ENCODE measurements around the gene DENND5B.
A peak's percentile ranks its signal among the peaks of the same experiment; 100 is the strongest.
"Not testable (repeated sequence)": the region's sequence is repeated elsewhere in the genome, so short reads cannot be mapped to it uniquely, and the experiment has no call there.

The DENND5B gene

DNA sequence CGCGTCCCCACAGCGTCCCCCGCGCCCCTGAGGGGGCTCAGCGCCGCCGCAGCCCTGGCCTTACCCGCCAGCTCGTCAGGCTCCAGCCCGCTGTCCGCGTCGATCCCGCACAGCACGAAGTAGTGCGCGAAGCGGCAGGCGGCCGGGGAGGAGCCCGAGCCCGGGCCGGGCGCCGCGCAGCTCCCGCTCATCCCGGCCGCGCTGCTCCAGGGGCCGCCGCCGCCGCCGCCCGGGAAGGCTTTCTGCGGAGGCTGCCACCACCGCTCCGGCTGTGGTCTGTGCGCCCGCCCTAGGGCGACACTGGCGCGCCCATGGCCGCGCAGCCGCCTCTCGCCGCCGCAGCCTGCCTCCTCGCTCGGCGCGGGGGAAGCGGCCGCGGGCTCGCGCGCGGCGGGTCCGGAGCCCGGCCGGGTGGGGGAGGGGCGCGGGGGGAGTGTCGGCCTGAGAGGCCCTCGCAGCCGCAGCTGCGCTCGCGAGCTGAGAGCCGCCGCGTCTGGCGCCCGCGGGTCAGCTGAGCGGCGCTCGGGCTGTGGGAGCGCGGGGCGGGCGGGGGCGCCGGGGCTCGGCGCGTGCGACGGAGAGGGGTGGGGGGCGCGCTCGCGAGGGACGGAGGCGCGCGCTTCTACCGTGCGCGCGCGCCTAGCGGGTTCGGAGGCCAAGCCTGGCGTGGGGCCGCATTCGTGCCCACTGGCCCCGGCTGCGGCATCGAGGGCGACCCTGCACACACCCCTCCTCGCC lies at the start of gene DENND5B:
DENND5B (minus strand) TSS at position 495 of the 738 bp plus-strand sequence; CDS start at position 191, 304 bp downstream.
- peak; percentile 56 for DNase-seq

DNA sequence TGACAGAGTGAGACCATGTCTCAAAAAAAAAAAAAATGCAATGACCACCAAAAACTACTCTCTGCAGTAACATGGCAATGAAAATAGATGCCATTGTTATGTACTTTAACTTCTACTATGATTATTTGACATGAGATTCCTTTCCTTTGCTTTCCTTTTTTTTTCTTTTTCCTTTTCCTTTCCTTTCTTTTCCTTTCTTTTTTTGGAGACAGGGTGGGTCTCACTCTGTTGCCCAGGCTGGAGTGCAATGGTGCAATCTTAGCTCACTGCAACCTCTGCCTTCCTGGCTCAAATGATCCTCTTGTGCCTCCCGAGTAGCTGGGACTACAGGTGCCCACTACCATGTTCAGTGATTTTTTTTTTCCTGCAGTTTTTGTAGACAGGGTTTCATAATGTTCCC lies 43.7 kb upstream of the DENND5B start:
- no peak for DNase-seq

DNA sequence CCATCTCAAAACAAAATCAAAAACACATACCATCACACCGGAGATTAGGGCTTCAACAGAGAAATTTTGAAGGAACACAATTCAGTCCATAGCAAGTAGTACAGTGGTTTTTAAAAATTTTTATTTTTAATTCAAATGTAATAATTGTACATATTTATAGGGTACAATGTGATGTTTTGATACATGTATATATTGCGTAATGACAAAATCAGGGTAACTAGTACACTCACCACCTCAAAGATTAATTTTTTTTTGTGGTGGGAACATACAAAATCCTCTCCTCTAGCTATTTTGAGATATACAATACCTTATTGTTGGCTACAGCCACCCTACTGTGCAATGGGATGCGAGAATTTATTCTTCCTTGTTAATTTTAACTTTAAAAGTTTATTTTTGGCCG lies 42.5 kb upstream of the DENND5B start:
- no peak for DNase-seq

DNA sequence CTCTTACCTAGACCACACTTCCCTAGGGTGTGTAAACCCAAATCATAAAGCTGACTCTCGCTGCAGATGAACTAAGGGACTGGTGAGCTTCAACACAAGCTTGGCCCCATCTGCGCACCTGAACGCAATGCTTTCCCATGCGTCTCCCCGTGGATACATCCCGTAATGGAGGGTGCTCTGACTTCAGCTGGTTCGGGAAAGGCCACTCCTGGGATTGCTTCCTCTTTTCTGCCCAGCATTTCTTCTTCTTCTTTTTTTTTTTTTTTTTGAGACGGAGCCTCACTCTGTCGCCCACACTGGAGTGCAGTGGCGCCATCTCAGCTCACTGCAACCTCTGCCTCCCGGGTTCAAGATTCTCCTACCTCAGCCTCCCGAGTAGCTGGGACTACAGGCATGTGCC lies 40.9 kb upstream of the DENND5B start:
- DNase-seq, result no peak

DNA sequence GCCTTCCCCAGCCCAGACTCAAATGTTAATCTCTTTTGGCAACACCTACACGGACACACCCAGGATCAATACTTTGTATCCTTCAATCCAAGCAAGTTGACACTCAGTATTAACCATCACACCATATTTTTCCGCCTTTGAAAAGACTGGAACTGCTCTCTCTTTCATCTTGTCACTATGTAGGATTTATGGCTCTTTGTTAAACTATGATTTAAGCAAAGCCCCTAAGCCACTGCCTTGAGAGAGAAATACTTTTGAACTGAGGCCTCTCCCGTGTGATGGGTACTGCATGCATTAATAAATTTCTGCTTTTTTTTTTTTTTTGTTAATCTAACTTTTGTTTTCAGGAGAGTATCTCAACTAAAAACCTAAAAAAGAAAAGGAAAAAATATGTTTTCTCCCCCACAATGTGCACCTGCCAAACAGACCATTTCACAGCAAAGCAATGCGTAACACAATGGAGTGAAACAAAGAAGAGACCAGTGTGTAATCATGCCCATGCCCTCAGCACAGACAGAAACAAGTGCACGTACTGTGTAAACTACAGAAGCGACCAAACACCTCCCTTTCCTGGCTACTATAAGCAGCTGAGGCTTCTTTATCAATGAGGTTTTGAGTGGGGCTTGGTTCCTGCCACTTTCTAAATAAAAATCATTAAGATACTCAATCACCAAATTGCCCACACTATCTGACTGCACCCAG lies 40.2 kb upstream of the DENND5B start:
- DNase-seq, result no peak

DNA sequence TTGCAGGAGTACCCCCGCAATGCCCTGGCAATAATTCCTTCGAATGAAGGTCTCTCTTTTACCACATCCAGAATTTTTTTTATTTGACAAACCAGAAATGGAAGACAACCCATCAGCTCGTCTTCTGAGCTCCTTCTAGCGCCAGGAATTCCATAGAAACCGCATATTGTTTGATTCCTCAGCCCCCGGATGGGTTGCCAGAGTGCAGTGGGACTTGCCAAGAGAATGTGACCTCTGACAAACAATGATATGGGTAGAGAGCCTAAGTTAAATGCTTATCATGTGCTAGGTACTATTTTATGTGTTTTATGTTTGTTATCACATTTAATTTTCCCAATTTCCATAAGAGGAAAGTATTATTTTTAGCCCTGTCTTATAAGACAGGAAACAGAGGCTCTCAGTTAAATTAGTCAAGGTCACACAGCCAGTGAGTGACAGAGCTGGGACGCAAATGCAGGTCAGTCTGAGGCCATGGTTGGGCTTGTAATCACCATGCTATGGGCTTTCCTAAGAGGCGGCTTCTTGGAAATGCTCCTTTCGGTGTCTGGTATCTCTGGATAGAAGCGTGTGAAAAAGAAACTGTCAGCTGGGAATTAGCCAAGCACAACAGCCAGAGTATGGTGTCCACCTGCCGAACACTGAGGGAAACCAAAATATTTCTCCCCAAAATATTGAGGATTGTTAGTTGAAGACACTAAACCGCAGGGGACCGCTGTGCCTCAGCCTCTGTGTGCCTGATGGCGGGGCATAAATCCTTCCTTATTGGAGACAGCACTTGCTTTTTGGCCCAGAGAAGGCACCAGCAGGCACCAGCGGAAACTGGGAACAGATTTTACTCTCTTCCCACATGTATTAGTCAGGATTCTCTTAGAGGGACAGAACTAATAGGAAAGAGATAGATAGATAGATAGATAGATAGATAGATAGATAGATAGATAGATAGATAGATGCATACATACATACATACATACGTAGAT lies 39.1 kb upstream of the DENND5B start:
- DNase-seq, result no peak

DNA sequence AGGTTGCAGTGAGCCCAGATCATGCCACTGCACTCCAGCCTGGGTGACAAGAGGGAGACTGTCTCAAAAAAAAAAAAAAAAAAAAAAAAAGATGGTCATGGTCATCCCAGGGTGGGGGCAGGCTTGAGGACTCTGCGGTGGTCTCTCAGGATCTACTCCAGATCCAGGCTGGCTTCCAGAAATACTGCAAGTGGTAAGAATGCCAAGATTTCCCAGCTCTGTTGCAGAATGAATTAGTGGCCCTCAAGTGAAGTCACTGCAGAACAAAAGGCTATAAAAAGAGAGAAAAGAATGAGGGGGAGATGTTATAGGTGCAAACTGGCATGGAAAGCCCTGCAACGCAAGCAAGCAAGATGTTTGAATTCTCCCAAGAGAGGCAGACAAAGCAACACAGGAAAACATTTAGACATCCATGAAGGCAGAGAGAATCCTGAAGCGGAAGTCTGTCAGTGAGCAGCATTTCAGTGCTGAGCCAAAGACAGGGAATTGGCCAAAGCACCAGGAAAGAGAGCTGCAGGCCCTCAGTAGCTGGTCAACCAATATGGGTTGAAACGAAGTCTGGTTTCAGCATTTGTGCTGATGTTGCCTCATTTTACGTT lies 36.6 kb upstream of the DENND5B start:
- DNase-seq, result no peak

DNA sequence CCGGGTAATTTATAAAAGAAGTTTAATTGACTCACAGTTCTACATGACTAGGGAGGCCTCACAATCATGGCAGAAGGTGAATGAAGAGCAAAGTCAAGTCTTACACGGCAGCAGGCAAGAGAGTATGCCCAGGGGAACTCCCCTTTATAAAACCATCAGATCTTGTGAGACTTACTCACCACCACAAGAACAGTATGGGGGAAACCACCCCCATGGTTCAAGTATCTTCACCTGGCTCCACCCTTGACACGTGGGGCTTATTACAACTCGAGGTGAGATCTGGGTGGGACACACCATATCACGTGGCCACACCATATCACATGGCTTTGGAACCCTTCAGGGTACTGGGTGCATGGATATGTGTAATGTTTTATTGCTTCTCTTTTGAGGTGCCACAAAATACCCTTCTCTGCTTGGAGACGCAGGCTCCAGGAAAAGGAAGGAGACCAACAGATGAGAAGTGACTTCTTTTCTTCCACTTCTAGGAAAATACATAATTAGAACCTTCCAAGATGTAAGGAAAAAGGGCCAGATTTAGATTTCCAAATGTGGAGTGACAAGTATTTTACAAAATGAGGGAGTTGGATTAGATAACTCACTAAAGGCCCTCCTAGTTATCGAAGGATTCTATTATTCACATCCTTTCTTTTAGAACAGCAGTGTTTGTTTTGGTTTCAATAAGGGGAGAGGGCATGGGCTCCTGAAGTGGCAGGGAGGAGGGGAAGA lies 35.5 kb upstream of the DENND5B start:
- no peak for DNase-seq

DNA sequence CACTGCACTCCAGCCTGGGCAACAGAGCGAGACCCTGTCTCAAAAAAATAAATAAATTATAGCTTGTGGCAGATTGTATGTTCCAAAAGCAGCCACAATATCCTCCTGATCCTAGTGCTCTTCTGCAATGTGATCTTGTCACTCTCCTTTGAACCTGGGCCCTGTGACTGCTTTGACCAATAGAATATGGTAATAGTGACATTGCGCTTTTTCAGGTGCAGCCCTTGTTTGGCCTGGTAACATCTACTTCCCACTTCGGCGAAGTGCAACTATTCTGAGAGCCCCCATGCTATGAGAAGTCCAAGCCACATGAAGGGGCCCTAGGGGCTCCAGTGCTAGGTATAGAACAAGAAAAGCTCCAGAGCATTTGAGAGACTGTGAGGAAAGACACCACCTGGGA lies 31.1 kb upstream of the DENND5B start:
- no peak for DNase-seq

DNA sequence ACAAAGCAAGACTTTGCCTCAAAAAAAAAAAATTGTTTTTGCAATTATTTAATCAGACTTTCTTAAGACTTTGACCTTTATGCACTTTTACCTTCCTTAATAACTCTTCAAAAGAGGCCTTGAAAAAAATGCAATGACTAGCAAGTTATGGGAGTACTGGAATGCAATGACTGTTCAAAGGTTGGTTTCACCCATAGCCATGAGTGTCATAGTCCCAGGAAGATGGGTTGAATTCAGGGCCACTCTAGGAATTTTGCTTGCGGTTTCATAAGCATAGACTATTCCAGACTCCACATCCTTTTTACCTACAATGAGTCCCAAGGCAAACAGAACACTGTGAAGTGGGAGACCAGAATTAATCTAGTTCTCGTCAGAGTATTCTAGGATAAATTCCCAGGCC lies 29.4 kb upstream of the DENND5B start:
- DNase-seq, result no peak

DNA sequence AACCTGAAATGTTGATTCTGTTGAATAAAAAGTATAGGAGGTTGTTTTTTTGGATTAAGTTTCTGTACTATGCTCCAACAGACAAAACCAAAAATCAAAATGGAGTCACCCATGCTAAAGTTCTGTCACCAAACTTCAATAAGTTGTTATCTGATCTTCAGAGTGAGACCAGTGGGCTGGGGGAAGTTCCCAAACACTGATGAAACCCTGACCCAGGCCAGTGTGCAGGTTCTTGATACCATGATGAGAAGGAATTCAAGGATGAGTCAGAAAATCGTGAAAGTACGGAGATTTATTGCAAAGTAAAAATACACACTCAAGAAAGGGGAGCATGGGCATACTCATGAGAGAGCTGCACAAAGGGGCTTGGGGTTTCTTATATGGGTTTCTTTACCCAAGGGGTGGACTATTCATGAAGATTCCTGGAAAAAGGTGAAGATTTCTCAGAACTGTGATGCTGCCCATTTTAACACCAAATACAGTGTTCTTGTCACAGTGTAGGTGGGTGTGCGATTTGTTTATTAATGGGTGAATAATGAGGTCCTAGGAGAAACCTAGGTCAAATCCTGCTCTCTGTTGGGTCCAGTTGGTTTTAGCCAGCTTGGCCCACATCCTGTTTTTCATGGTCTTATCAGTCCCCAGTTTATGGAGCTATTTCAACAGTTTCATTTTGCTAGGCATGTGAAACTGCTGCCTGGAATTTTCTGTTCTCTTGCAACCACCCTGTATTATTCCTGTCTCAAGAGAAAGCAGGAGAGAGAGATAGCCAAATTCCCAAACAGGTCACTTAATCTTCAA lies 27.5 kb upstream of the DENND5B start:
- DNase-seq, result no peak

DNA sequence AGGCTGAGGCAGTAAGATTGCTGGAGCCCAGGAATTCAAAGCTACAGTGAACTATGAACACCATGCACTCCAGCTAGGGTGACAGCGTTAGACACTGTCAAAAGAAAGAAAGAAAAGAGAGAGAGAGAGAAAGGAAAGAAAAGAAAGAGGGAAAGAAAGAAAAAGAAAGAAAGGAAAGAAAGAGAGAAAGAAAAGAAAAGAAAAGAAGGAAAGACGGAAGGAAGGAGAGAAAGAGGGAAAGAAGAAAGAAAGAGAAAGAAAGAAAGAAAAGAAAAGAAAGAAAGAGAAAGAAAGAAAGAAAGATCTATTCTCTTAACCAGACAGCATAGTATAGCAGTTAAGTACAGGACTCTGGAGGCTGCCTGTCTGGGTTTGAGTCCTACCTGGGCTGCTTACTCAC lies 21.9 kb upstream of the DENND5B start:
- no peak for DNase-seq

DNA sequence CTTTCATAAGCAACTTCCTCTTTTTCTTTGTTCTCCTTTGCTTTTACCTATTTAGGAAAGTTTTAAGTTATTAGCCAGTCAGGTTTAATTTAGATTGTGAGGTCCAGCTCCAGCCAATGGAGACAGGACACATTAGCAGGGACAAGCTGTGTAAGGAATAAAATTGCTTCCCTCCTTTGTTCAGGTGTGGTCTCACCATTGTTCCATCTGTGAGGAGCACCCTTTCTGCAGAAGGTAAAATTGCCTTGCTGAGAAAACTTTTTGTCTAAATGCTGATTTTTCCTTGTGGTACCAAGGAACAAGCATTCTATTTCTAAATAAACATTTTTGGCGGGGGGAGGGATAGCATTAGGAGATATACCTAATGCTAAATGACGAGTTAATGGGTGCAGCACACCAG lies 17.4 kb upstream of the DENND5B start:
- DNase-seq, result not testable (repeated sequence)

DNA sequence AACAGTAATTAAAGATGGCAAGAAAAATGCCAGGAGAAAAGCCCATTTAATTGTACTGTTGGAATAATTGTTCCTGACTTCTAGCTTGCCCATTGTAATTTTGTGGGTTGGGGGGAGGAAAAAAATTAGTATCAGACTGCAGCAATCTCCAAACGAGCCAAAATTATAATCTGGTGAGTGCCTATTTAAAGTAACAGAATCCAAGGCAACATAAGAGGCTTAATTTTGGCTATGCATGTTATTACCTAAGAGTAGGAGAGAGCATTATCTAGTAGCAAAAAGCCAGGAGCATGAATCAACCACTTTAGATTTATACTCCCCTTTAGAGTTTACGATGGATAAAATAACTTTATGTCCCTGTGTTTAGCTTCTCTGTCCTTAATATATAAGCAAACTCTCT lies 14.6 kb upstream of the DENND5B start:
- DNase-seq, result no peak

DNA sequence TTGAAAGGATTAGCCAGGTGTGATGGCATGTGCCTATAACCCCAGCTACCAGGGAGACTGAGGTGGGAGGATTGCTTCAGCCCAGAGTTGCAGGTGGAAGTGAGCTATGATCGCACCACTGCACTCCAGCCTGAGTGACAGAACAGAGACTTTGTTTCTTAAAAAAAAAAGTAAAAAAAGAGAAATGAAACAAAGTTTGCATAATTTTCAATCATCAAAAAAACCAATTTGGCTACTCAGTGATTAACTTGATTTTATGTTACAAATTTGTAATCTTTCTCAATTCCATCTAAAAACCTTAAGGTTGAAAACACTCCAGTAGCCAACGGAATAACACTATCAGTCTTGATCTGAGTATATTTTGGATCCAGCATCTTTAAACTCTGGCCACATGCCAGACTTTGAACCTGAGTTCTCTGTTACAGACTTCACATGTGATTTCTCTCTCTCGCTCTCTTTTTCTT lies 12.6 kb upstream of the DENND5B start:
- DNase-seq, result no peak

DNA sequence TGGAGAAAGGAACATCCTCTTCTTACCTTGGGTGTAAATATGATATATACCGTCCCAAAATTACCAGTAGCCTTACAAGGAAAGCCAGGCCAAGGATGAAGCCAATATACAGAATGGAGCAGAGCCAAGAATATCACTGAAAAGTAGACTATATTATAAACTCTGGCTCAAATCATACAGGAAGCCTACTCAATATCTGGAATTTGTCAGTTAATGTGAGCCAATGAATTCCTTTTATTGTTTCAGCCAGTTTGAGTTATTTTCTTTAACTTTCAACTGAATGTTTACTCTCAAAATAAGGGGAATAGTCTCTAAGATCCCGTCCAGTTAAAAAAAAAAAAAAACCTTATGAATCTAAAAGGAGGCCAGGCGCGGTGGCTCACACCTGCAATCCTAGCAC lies 9.8 kb upstream of the DENND5B start:
- no peak for DNase-seq

DNA sequence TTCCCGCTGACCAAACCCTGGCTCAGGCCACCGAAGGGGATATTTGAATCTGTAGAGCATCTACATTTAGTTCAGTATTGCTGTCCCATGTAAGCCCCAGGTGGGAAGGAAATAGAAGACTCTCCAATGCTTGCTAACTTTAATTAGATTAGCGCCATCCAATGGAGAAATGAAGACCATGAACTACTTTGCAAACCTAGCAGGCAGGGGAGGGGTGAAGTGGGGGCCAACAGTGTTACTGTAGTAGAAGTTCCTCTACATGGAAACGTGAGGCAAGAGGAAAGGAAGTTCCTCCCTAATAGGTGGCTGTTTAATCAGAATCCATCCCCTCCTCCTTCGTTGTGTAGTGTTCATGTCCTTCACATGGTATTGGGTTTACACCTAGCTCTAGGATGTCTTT lies 9.3 kb upstream of the DENND5B start:
- DNase-seq, result no peak

DNA sequence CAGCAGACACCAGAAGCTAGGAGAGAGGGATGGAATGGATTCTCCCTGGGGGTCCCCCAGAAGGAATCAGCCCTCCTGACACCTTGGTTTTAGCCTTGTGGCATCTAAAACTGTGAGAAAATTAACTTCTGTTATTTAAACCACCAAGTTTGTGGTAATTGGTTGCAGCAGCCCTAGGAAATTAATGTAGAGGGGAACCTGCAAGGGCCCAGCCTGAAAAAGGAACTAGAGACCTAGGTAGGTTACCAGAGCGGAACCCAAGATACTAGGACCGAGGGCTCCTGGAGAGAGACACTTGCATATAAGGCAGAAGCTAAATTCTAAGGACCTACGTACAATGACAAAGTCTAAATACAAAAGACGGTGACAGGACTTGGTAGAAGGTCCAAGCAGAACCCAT lies 8.1 kb upstream of the DENND5B start:
- DNase-seq, result no peak

DNA sequence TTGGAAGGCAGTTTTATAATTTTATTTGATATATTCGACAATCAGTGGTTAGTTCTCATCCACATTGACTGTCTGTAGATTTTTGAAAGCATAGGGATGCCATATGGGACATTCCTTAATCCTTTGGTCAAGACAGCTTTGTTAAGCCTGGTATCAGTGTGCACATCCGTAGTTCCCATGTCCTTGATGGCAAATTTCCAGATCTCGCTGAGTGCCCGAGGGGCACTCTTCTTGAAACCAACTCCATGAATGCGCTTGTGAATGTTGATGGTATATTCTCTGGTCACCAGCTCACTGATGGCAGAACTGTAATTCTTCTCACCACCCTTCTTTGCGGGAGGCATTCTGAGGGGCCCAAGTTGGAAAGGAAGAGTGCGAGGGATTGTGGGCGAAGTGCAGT lies 6.1 kb upstream of the DENND5B start:
- DNase-seq, result no peak

DNA sequence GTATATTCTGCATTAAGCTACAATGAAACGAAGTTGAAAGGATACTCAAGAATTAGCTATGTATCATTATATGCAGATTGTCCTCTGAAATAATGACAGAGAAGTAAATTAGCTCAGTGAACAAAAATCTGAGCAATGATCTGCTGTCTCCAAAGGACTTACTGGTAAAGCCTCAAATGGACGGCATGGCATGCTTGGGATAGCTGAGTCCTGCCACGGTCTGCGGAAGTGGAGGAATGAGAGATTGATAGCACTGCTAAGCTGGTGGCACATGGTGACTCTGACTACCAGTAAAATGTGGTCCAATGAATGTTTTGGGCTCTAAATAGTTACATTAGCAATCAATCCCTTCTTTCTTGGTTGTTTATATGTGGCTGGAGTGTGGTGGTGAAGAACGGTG lies 3.7 kb upstream of the DENND5B start:
- no peak for DNase-seq

DNA sequence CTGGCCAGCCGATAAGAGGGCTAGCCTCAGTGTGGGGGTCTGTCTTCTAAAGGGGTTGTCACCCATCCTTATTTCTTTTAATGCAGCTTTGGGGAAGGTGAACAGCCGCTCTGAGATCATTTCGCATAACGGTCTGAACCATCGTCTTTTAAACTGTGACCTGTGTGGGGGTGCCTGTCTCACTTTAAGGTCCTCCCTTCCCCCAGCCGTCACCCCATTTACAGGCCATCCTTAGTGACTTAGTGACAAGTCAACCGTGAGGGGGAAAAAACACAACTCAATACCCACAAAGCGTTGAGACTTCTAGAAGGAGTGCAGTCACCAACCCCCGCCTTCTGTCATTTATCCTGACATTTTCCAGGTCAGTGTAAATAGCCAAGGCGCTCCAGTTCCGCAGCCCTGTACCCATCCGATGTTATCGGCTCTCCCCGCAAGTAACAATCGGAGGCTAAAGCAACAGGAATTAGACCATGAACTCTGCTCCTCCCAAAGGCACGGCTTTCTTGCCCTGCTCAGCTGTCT lies 505 bp upstream of the DENND5B start:
- peak; percentile 56 for DNase-seq

All from NCI-H748 treated with DMSO at 0.1 percent for 48 hours (cell line).